Endothelial cell of umbilical vein (primary cell): ENCODE measurements around the gene ABAT. TPM values are rescaled to one million over a fixed set of nuclear protein-coding genes. Genes with fewer than 3 reads are reported as not detected.

Source experiments
- BruUV-seq: library from RNA; stranded (reverse); fragments of 400-500 nt; replicated peaks from 2 replicates; lab custom pipeline; 2021; lab: Mats Ljungman, UMichigan
- CTCF ChIA-PET: fragments of 300-600, 350-600 bp; sonication (Branson Sonifier 250); formaldehyde crosslinking; loops from one replicate; lab custom pipeline; 2021; ENCODE audit warnings: antibody characterized with exemption, inconsistent platforms; lab: Charles Lee
- POLR2A ChIA-PET: fragments of 300-600, 350-600 bp; sonication (Branson Sonifier 250); formaldehyde crosslinking; loops from one replicate; lab custom pipeline; 2021; ENCODE audit warnings: antibody characterized with exemption, inconsistent platforms; lab: Charles Lee
- DNase-seq: peaks from one replicate; pipeline ENCODE4 v3.0.0-alpha.2; 2011; ENCODE audit warnings: low read depth, low spot score
- FAIRE-seq: peaks from 2 replicates; lab custom pipeline; 2011; peaks lifted over from hg19 to GRCh38; lab: Jason Lieb, UNC
- H2AFZ ChIP-seq: 2 replicates; pipeline ENCODE4 v1.6.0; 2012; ENCODE audit warnings: low read depth, low read length, control low read depth, inconsistent platforms
- H3K27ac ChIP-seq: 2 replicates; pipeline ENCODE4 v1.5.1; 2011; ENCODE audit warnings: low read depth, mild to moderate bottlenecking, control low read depth, low read length, moderate library complexity; ENCODE audit not compliant: insufficient read depth
- H3K27me3 ChIP-seq, 2 experiments: 2 replicates each; pipeline versions ENCODE4 v1.6.0 to v1.6.1; 2011; ENCODE audit warnings: low read length in 2 of 2, mixed read lengths in 1 of 2; ENCODE audit not compliant: control insufficient read depth in 2 of 2, insufficient read depth in 2 of 2
- H3K36me3 ChIP-seq, 2 experiments: 2 replicates in 1 of 2; 3 replicates in 1 of 2; pipeline ENCODE4 v1.5.1; 2011; ENCODE audit warnings: low read length in 2 of 2, mild to moderate bottlenecking in 1 of 2, moderate library complexity in 1 of 2; ENCODE audit not compliant: control insufficient read depth in 2 of 2, insufficient read depth in 2 of 2; ENCODE audit errors: extremely low read depth in 1 of 2
- H3K4me1 ChIP-seq: 3 replicates; pipeline ENCODE4 v1.5.1; 2011; ENCODE audit warnings: mild to moderate bottlenecking, low read length; ENCODE audit not compliant: control insufficient read depth, insufficient read depth; ENCODE audit errors: extremely low read depth
- H3K4me2 ChIP-seq: 2 replicates; pipeline ENCODE4 v1.6.1; 2011; ENCODE audit warnings: low read length, control low read depth, mixed read lengths; ENCODE audit not compliant: insufficient read depth
- H3K4me3 ChIP-seq, 3 experiments: fragments of 200-600 bp in 1 of 3; sonication (generic), shearing (Covaris generic) in 1 of 3; replicated peaks in 1 of 3; 2 replicates each; pipeline ENCODE4 v1.5.1; 2011 to 2016; ENCODE audit warnings: control low read depth in 3 of 3, low read length in 3 of 3, mild to moderate bottlenecking in 2 of 3, inconsistent platforms in 1 of 3, low read depth in 1 of 3, moderate library complexity in 1 of 3; ENCODE audit not compliant: insufficient read depth in 1 of 3
- H3K79me2 ChIP-seq: 2 replicates; pipeline ENCODE4 v1.6.0; 2012; ENCODE audit warnings: low read length, inconsistent platforms; ENCODE audit not compliant: control insufficient read depth, insufficient read depth
- H3K9ac ChIP-seq: replicated peaks from 2 replicates; pipeline ENCODE3; 2011; ENCODE audit warnings: low read length, control low read depth; ENCODE audit not compliant: insufficient read depth; ENCODE audit errors: extremely low read depth
- H3K9me1 ChIP-seq: replicated peaks from 3 replicates; pipeline ENCODE4 v1.6.0; 2011; ENCODE audit warnings: mild to moderate bottlenecking, low read length; ENCODE audit not compliant: control insufficient read depth, insufficient read depth; ENCODE audit errors: extremely low read depth
- H3K9me3 ChIP-seq: replicated peaks from 2 replicates; pipeline ENCODE4 v1.5.1; 2012; ENCODE audit warnings: low read length, inconsistent platforms; ENCODE audit not compliant: control insufficient read depth, insufficient read depth
- H4K20me1 ChIP-seq: replicated peaks from 2 replicates; pipeline ENCODE3; 2011; ENCODE audit warnings: mild to moderate bottlenecking, low read length; ENCODE audit not compliant: control insufficient read depth, insufficient read depth; ENCODE audit errors: extremely low read depth
- EZH2 ChIP-seq: IDR thresholded peaks from 2 replicates; pipeline ENCODE4 v1.6.1; 2012; ENCODE audit warnings: borderline replicate concordance, low read depth, mild to moderate bottlenecking, moderate library complexity, low read length, inconsistent platforms; ENCODE audit not compliant: severe bottlenecking
- FOS ChIP-seq: IDR thresholded peaks from 2 replicates; pipeline ENCODE4 v1.6.1; 2011; ENCODE audit warnings: mild to moderate bottlenecking, low read length, moderate library complexity, borderline replicate concordance; ENCODE audit not compliant: insufficient read depth
- MAX ChIP-seq: IDR thresholded peaks from 2 replicates; pipeline ENCODE4 v1.6.1; 2011; ENCODE audit not compliant: insufficient read depth, insufficient read length
- POLR2AphosphoS5 ChIP-seq: IDR thresholded peaks from 2 replicates; pipeline ENCODE4 v1.6.1; 2012; ENCODE audit warnings: low read depth, mild to moderate bottlenecking, control low read depth, low read length, moderate library complexity; ENCODE audit not compliant: insufficient read depth
- dilution Hi-C: fragments of 300-500 bp; cut with MboI; formaldehyde crosslinking; loops from one replicate; pipeline ENCODE4 v1.15.0; 2019; ENCODE audit warnings: low sequenced_read_pairs; ENCODE audit not compliant: extremely low pct_ligation_motif_present
- intact Hi-C: fragments of 100-400 bp; cut with micrococcal nuclease; formaldehyde crosslinking; loops from one replicate; pipeline ENCODE4 v1.10.0; 2022
- polyA plus RNA-seq, 4 experiments: library from polyadenylated mRNA; depleted of rRNA in 3 of 4; stranded (reverse) in 3 of 4; unstranded in 1 of 4; fragments of >200 nt; gene quantifications; 2 replicates each; pipeline versions ENCODE4 v1.2.1 to v1.2.3, GENCODE V29; 2011 to 2012; ENCODE audit warnings: missing spikeins in 1 of 4
- total RNA-seq: library from RNA; stranded (reverse); gene quantifications from 2 replicates; pipeline ENCODE4 v1.2.3, GENCODE V29; 2021

Gene ABAT
- total and polyA plus RNA-seq, 2 donors (not counting 3 experiments of a cell fraction or from before 2014, with no cell fraction given) = 1.3 to 1.4 TPM

GRCh38 chr16:8631373-8631772, 43.0 kb upstream of the ABAT start:
- no peak for TF ChIP-seq MAX
- dilution Hi-C loops (no loop called here), intact Hi-C loops (no loop called here)
- Histone ChIP-seq H3K4me1 (no peaks in the 10 kb centered on the region), H2AFZ (no peak overlapping the region), H3K79me2 (no peaks in the 10 kb centered on the region), H3K27me3 (no peaks in the 10 kb centered on the region), H3K9me3 (no peaks in the 10 kb centered on the region), H3K9me1 (no peaks in the 10 kb centered on the region), H3K4me3 (no peak overlapping the region), H3K9ac (no peak overlapping the region), H4K20me1 (no peaks in the 10 kb centered on the region), H3K36me3 (peaks cover 27 to 58% of the 10 kb centered on the region in 2 experiments), H3K27ac (no peak overlapping the region), H3K4me2 (no peak overlapping the region)
- no TSS peak for BruUV-seq
- no peak for DNase-seq
- FAIRE-seq = no peak
- POLR2A ChIA-PET = no interaction called here
- CTCF ChIA-PET = no interaction called here

- ChIA-PET POLR2A (no interaction called here), CTCF (interaction anchor here (1.3 kb wide), 1 partner anchor 248 kb away, joined by 3 read pairs; no protein-coding TSS in a partner anchor)
- no peaks in the 10 kb centered on the region for H3K9me3 ChIP-seq
- no peak overlapping the region for H3K4me3 ChIP-seq
- no peaks in the 10 kb centered on the region for H3K9me1 ChIP-seq
- H3K27me3 ChIP-seq = no peaks in the 10 kb centered on the region
- dilution Hi-C loops (no loop called here), intact Hi-C loops (no loop called here)
- FAIRE-seq = no peak
- H3K27ac ChIP-seq = no peak overlapping the region
- no peak overlapping the region for H3K9ac ChIP-seq
- TF ChIP-seq POLR2AphosphoS5 = no peak
- TF ChIP-seq FOS = no peak
- TF ChIP-seq EZH2 = no peak
- H3K36me3 ChIP-seq = peaks cover 29 to 60% of the 10 kb centered on the region in 2 experiments
- no peaks in the 10 kb centered on the region for H3K4me1 ChIP-seq
- H4K20me1 ChIP-seq = no peaks in the 10 kb centered on the region
- no TSS peak for BruUV-seq
- no peak overlapping the region for H3K4me2 ChIP-seq
- no peaks in the 10 kb centered on the region for H3K79me2 ChIP-seq
- DNase-seq = no peak
- no peak overlapping the region for H2AFZ ChIP-seq
Observed at GRCh38 chr16:8631818-8632465, 42.5 kb upstream of the ABAT start.
